Amygdala (tissue), 56 donors: ENCODE measurements around the gene FOXE3.

Experiments
- DNase-seq, 56 donors: peaks; one replicate each; lab custom pipeline; 2025; lab: John Stamatoyannopoulos, UW

FOXE3 gene

DNA sequence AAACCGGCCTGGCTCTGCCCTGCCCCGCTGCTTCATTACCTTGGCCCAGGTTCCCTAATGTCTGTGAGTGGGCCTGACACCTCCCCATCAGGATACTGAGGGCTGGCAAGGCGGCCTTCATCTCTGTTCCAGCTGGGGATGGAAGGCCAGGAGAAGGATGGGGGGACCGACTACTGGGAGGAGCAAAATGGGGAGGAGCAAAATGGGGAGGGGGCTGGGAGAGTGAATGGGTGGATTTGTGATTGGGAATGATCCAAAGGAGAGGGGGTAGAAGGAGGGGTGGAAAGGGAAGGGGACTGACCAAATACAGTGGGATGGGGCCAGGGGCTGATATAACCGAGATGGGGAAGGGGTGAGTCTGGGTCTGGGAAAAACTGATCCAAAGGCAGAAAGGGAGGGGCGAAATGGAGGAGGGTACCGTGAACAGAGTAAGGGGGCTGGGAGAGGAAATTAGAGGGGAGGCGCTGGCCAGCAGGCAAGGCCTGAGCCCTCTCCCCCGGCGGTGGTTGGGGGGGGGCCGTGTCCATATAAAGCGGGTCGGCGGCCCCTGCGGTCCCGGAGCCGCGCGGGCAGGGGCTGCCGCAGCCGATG lies at the start of gene FOXE3:
Gene FOXE3, plus strand, starts transcription at position 558 of the 591 bp plus-strand sequence. Its CDS starts 31 bp downstream, at position 589.
- no peak for DNase-seq

DNA sequence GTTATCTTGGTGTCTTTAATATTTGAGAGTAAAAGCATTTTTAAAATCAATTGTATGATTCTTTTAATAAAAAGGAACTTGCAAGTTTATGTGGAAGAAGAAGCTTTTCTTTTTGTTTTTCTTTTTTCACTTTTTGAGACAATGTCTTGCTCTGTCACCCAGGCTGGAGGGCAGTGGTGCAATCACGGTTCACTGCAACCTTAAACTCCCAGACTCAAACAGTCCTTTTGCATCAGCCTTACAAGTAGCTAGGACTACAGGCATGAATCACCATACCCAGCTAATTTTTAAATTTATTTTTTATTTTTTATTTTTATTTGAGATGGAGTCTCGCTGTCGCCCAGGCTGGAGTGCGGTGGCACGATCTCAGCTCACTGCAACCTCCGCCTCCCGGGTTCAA lies 48.4 kb upstream of the FOXE3 start:
- no peak for DNase-seq

- no peak for DNase-seq
Measured at GRCh38 chr1:47371016-47371517, 45.0 kb upstream of the FOXE3 start.

- DNase-seq: no peak
Measured at GRCh38 chr1:47374501-47374900, 41.6 kb upstream of the FOXE3 start.

GRCh38 chr1:47378147-47378546 lies 37.9 kb upstream of the FOXE3 start:
- no peak for DNase-seq

- DNase-seq: no peak
Measured at GRCh38 chr1:47380699-47381098, 35.4 kb upstream of the FOXE3 start.

- no peak for DNase-seq
Measured at GRCh38 chr1:47382399-47382983, 33.6 kb upstream of the FOXE3 start.

DNA sequence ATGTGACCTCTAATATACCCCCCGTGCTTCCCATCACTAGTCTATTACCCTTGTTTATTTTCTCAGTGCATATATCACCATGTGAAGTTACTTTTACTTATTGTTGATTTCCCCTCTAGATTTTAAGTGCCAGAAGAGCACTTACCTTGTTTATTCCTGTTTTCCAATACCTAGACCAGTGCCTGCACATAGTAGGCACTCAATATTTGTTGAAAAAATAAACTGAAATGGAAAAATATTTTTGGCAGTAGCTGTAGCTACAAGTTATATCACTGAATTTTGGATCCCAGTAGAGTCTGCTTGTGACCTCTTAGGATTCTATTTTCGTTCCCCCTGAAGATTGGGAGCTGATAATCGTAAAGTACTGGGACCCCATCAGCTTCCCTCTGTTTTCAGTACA lies 32.0 kb upstream of the FOXE3 start:
- DNase-seq: no peak

DNA sequence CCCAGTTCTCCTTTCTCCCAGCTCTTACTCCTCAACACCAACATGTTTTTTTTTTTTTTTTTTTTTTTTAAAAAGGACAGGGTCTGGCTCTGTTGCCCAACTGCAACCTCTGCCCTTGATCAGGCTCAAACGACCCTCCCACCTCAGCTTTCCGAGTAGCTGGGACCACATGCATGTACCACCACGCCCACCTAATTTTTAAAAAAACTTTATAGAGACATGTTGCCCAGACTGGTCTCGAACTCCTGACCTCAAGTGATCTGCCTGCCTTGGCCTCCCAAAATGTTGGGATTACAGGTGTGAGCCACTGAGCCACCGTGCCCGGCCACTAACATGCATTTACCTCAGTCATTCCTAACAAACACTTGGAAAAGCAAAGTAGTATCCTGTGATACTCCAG lies 31.1 kb upstream of the FOXE3 start:
- DNase-seq: no peak

DNA sequence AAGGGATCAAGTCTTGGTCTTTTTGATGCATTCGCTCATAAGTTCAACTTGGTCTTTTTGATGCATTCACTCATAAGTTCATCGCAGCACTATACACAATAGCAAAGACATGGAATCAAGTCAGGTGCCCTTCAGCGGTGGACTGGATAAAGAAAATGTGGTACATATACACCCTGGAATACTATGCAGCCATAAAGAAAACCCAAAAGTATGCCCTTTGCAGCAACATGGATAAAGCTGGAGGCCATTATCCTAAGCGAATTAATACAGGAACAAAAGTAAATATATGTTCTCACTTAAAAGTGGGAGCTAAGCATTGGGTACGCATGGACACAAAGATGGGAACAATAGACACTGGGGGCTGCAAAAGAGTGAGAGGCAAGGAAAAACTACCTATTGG lies 29.8 kb upstream of the FOXE3 start:
- no peak for DNase-seq

DNA sequence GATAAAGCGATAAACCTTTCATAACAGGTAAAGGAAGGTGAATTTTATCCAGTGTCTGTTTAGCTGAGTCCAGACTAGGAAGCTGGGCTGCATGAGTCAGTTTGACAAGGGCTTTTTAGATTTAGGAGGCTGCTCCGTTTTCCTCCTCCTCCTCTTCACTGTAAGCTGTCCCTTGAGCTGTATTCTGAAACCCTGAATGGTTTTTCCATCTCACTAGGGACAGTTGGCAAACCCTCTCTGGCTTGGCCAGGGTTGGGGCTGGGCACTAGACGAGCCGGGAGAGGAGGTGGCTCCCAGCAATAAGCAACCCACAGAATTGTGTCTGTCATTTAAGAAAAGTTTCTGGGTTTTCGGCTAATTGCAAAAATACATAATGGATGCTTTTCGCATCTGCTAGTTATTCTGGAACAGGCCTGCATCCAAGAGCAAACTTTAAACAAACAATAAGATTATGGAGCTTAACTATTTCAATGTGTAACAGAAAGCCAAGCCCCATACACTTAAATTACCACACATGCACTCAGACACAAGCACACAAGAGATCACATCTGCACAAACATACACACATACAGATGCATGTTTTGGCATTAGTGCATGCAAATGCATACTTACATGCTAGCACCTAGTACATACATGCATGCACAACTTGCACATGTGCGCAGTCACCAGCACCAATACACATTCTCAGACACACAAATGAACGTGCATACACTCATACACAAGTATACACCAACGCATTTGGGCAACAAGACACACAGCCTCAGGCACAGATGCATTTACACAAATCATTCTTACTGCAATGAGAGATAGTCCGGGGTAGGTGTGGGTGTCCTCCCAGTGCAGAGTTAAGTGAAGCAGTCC lies 27.8 kb upstream of the FOXE3 start:
- DNase-seq: peak in 1 of 56 donors; percentile 10

GRCh38 chr1:47388891-47389238 lies 27.2 kb upstream of the FOXE3 start:
- peak in 32 of 56 donors; percentile 2 to 64 (median 16) for DNase-seq

DNA sequence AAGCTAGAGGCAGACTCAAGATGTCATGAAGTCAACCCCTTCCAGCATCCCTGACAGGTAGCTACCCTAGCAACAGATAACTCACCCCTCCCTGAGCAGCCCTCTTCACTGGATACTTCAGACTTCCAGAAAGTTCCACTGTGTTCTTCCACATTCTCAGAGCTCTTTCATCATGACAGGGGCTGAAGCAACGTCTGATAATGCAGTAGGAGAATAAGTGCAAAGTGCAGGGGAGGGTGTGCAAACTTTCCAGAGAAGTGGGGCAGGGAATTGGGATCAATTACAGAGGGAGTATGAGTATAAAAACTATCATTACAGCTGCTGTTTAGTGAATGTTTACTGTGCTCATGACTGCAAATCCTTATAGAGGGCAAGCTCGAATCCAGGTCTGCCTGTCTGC lies 26.4 kb upstream of the FOXE3 start:
- DNase-seq: no peak

GRCh38 chr1:47390843-47391242 lies 25.2 kb upstream of the FOXE3 start:
- DNase-seq: no peak

GRCh38 chr1:47393141-47393540 lies 22.9 kb upstream of the FOXE3 start:
- no peak for DNase-seq

- no peak for DNase-seq
Measured at GRCh38 chr1:47395433-47395832, 20.7 kb upstream of the FOXE3 start.

DNA sequence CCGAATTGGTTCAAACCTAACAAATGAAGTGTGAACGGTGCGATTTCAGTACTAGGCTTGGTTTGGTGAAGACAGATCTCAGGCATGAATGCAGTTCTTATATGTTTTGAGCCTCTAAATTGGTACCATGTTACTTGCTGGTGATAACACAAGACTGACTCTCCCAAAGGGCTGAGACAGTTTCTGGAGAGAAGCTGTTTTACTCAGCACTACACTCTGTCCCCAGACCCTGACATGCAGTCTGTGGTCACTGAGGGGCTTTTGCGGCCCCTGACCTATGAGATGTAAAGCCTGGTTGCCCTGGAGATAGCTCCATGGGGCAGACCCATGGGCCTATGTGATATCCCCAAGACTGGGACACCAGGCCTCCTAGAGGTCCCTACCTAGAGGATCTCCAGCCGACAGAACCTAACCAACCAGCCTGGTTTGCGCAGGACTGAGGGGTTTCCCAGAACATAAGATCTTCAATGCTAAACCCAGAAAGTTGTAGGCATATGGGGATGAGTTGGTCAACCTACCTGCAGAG lies 19.4 kb upstream of the FOXE3 start:
- DNase-seq: no peak

DNA sequence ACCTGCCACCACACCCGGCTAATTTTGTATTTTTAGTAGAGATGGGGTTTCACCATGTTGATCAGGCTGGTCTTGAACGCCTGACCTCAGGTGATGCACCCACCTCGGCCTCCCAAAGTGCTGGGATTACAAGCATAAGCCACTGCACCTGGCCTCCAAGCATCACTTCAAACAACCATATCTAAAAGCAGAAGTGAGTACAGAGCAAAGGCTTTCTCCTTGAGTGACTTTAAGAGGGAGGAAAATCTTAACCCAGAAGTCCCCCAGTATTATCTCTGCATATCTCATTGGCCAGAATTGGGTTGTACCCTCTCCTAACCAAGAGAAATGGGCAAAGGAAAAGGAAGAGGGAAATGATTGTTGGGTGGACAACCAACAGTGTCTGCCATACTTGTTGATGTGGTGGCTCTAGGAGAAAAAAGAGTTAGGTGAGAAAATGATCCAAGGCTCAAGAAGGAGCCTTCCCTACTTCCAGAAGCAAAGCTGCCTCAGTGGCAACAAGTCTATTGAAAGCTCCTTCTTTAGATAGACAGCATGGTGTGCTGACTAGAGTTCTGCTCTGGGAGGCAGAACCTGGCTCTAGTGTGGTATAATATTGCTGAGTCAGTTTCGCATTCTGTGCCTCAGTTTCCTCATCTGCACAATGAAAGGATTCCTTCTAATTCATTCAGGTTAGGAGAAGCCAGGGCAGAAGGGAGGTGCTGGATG lies 16.8 kb upstream of the FOXE3 start:
- no peak for DNase-seq

GRCh38 chr1:47399846-47400155 lies 16.3 kb upstream of the FOXE3 start:
- no peak for DNase-seq

DNA sequence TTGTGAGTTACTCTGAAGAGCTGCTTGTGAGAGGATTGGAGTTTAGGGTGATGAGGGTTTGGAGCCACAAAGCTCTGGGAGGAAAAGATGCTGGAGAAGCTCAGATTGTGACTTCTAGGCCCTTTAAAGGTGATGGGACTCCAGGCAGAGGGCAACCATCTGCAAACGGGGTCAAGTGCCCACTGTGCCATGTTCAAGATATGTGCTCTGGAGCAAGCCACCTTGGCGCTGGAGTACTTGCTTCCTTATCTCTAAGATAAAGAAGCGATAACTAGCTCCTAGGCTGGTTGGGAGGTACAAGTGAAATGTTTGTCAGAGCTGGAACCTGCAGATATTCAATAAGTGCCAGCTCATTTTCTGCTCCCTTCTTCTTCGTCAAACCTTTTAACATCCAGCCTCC lies 14.3 kb upstream of the FOXE3 start:
- DNase-seq: no peak

- no peak for DNase-seq
Measured at GRCh38 chr1:47402591-47402990, 13.5 kb upstream of the FOXE3 start.
